Thyroid gland (tissue), 4 donors: ENCODE data around the gene MRPS27.

Experiments used
- CTCF ChIP-seq, 6 experiments: fragments of 200-600 bp in 3 of 6; fragments of 450-650 bp in 3 of 6; sonication (generic) in 3 of 6; IDR thresholded peaks; one replicate each; pipeline ENCODE4 v1.5.1; 2016 to 2019; ENCODE audit warnings: antibody characterized with exemption in 6 of 6, mild to moderate bottlenecking in 2 of 6, inconsistent platforms in 1 of 6, moderate library complexity in 1 of 6
- POLR2A ChIP-seq, 2 donors: fragments of 450-650 bp; IDR thresholded peaks; one replicate each; pipeline ENCODE4 v1.6.1; 2017; ENCODE audit warnings: antibody characterized with exemption in 2 of 2, mild to moderate bottlenecking in 2 of 2, moderate library complexity in 1 of 2

- no peak for TF ChIP-seq CTCF (IDR thresholded peaks at IDR 0.05)
- no peak for TF ChIP-seq POLR2A (IDR thresholded peaks at IDR 0.05)
Measured at GRCh38 chr5:72213482-72213881, 106.6 kb downstream of the MRPS27 start.
